NCI-H82 treated with DMSO at 0.1 percent for 48 hours (cell line): ENCODE measurements around the gene KDM2B.

Experiments
- DNase-seq: peaks from one replicate; lab custom pipeline; 2025; ENCODE audit not compliant: unreplicated experiment; lab: John Stamatoyannopoulos, UW

KDM2B gene

GRCh38 chr12:121466794-121467637, 113.8 kb downstream of the KDM2B start:
- peak; percentile 61 for DNase-seq

GRCh38 chr12:121465921-121466793, 114.7 kb downstream of the KDM2B start:
- no peak for DNase-seq

DNA sequence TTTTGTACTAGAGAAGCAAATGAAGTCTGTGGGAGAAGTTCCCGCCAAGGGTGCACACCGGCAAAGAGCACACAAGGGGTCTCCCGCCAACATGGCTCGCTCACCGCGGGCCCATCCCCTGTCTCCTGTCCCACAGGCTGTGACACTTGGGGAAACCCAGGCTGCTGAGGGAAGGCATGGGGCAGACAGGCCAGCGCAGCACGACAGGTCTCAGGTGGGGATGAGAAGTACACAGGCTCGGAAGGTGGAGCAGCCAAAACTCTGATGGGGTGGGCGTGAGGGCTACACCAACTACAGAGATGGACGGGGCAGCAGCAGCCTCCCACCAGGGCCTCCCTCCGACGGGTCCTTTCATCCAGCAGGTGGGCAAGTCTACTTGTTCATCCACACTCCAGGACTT, 116.5 kb downstream of the KDM2B start:
- DNase-seq: no peak

DNA sequence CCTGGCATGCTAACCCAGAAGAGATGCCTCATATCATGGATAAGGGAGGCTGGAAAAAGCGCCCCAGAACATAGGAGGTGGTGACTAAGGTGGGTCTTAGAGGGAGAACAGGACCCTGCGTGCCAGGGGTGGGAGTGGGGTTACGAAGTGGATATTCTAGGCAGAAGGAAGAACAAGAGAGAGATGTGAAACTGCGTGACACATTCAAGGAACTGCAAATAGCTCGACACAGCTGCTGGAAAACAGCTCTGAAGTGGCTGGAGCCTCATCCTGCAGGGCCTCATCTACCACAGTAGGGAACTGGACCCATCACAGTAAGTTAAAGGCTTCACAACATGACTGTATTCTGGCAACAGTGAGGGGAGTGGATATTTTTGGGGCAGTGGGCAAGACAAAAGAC, 119.8 kb downstream of the KDM2B start:
- no peak for DNase-seq

GRCh38 chr12:121456551-121456950, 124.3 kb downstream of the KDM2B start:
- no peak for DNase-seq

- DNase-seq: no peak
Observed at GRCh38 chr12:121455766-121456420, 124.9 kb downstream of the KDM2B start.

- DNase-seq: no peak
Observed at GRCh38 chr12:121454921-121455320, 125.9 kb downstream of the KDM2B start.

GRCh38 chr12:121453629-121454028, 127.2 kb downstream of the KDM2B start:
- no peak for DNase-seq

GRCh38 chr12:121452985-121453360, 127.8 kb downstream of the KDM2B start:
- DNase-seq: no peak

DNA sequence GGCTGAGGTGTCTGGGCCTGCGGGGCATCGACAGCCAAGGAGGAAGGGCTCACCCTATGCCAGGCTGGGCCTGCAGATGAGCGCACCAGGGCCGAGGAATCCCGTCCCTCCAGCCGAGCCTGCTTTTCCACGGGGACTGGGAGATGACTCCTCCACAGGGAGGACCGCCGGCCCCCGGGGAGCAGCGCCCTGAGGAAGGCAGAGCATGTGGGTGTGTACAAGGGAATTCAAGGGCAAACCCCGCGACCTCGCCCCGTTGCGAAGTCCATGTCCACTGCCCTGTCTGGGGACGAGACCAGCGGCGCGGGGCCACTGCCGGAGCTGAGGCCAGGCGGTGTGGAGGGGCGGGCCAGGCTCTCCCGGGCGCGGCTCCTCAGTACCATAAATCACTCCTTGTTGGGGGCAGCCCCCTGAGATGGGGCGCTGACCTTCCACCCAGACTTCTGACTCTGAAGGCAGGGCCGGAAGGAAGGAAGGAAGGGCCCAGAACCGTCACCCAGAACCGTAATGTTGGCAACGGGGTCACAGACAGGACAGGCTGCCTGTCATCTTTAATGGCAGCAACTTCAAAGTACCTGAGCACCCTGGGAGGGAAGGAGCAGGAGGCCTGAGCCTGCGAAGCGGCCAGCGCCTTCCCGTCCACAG, 128.4 kb downstream of the KDM2B start:
- no peak for DNase-seq

DNA sequence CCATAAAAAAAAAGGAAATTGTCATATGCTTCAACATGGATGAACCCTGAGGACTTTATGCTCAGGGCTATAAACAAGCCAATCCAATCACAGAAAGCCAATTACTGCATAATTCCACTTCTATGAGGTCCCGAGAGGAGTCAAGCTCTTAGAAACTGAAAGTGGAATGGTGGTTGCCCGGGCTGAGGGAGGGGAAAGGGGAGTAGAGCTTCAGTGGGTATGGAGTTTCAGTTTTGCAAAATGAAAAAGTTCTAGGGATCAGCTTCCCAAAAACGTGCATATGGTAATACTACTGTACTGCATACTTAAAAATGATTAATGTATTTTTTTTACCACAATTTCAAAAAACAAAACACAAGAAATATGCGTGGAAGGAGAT, 128.9 kb downstream of the KDM2B start:
- DNase-seq: peak; percentile 56

- DNase-seq: no peak
Observed at GRCh38 chr12:121448771-121449315, 132.0 kb downstream of the KDM2B start.

- DNase-seq: no peak
Observed at GRCh38 chr12:121446750-121447149, 134.1 kb downstream of the KDM2B start.

- DNase-seq: no peak
Observed at GRCh38 chr12:121444842-121445202, 136.0 kb downstream of the KDM2B start.

DNA sequence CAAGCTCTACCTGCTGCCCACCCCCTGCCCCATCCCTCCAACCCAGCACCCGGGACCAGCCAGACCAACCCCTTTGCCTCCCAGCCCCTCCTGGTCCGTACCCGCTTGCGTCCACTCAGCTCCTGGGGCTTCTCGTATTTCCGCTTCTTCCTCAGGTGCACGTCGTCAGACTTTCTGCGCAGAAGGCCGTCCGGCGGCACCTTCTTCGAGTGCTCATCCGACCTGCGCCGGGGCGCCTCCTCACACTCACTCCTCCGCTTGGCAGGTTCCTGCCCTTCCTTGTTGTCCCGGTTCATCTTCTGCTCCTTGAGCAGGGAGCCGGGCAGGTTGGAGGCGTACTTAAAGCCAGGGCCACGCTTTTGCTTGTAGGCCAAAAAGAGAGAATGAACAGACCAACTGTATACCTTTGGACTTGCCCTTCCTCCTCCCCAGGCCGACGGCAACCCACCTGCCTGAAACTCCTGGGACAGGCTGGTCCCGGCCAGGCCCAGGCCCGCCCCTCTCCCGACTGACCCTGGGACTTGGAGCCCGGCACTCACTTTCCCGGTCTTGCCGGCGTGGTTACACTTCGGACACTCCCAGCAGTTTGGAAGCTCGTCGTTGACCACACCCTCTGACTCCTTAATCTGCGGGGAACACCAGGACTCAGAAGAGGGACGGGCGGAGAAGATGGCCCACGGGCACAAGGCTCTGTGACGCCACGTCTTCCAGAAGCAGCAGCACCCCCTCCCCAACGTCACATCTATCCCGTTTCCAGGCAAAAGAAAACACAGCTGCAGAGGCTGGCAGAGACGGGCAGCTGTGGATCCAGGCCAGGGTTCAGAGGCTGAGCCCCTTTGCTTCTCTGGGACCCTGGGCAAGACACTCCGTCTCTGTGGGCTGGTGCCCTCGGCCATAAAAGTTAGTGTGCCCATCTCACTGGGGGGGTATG, 136.6 kb downstream of the KDM2B start:
- no peak for DNase-seq

- DNase-seq: peak; percentile 4
Observed at GRCh38 chr12:121443193-121443870, 137.5 kb downstream of the KDM2B start.

DNA sequence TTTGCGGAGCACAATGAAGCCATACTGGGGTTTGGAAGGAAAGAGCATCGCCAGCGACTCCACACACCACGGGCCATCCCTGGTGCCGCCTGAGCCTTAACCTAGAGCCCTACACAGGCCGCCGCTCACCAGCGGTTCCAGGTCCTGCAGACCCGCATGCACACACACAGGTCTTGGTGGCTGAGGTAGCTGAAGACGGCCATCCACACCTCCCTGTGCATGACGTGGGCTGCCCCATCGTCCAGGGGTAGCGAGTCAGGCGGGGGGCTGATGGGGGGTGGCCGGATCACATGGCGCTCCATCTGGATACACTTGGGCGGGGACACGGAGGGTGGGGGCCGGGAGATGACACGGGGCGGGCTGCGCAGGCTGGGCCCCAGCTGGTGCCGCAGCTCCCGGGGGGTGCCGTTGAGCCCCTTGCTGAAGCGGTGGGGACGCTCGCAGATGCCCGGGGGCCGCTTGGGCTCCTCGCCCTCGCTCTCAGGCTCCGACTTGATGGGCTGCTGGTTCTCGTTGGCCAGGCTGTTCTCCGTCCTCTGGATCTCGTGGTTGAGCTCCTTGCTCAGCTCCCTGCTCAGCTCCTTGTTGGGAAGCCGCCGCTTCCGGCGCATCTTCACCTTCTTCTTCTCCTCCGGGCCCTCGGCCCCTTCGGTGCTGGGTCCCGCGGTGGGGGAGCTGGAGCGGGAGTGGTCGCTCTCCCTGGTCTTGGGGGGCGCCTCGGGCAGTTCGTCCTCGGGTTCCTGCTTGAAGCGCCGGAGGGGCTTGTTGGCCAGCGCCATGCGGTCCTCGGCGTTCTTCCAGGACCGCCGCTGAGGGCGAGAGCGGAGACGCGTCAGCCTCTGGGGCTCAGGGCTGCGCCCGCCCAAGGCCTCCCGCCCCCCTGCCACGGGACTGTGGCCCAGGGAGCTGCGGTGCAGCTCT, 138.5 kb downstream of the KDM2B start:
- DNase-seq: no peak

GRCh38 chr12:121441555-121441954, 139.3 kb downstream of the KDM2B start:
- DNase-seq: no peak
